ENCODE measurements around the gene CCDC28A.

GRCh38 chr6:138806889-138807288, 33.3 kb downstream of the CCDC28A start:
- TF ChIP-seq CTCF (IDR thresholded peaks at IDR 0.05) (no peak), EZH2 (IDR thresholded peaks at IDR 0.05) (no peak)
